Measurements from ENCODE around the gene SIRPA.

SIRPA gene

GRCh38 chr20:1888796-1889463, 6.3 kb upstream of the SIRPA start:
- peak; percentile 38 for DNase-seq

- DNase-seq: no peak
These were observed 4.5 kb upstream of the SIRPA start for GRCh38 chr20:1890469-1891262.

GRCh38 chr20:1891263-1892118, 3.7 kb upstream of the SIRPA start:
- DNase-seq: no peak

GRCh38 chr20:1892119-1892385, 3.2 kb upstream of the SIRPA start:
- no peak for DNase-seq

GRCh38 chr20:1893721-1894470, 1.3 kb upstream of the SIRPA start:
- DNase-seq: no peak

GRCh38 chr20:1894471-1894950, 696 bp upstream of the SIRPA start:
- peak; percentile 65 for DNase-seq

GRCh38 chr20:1895674-1896483, 672 bp downstream of the SIRPA start:
- DNase-seq: no peak

- DNase-seq: no peak
These were observed 1.5 kb downstream of the SIRPA start for GRCh38 chr20:1896484-1897258.

- DNase-seq: peak; percentile 34
These were observed 2.3 kb downstream of the SIRPA start for GRCh38 chr20:1897541-1897940.

GRCh38 chr20:1897965-1898464, 2.8 kb downstream of the SIRPA start:
- DNase-seq: no peak

GRCh38 chr20:1898482-1899240, 3.5 kb downstream of the SIRPA start:
- no peak for DNase-seq

GRCh38 chr20:1899241-1899525, 4.0 kb downstream of the SIRPA start:
- no peak for DNase-seq

GRCh38 chr20:1900321-1900801, 5.2 kb downstream of the SIRPA start:
- DNase-seq: peak; percentile 68

- DNase-seq: no peak
These were observed 6.5 kb downstream of the SIRPA start for GRCh38 chr20:1901704-1902103.

- no peak for DNase-seq
These were observed 7.0 kb downstream of the SIRPA start for GRCh38 chr20:1902188-1902587.

GRCh38 chr20:1904135-1904534, 8.9 kb downstream of the SIRPA start:
- DNase-seq: no peak

- DNase-seq: no peak
These were observed 9.8 kb downstream of the SIRPA start for GRCh38 chr20:1905009-1905408.

GRCh38 chr20:1905693-1906092, 10.5 kb downstream of the SIRPA start:
- no peak for DNase-seq

- DNase-seq: no peak
These were observed 11.3 kb downstream of the SIRPA start for GRCh38 chr20:1906361-1907051.

Data from fibroblast of skin of scalp (primary cell).